CD4-positive, CD25-positive, alpha-beta regulatory T cell (primary cell): ENCODE data around the gene SF3B2. TPM values are rescaled to one million over a fixed set of nuclear protein-coding genes. Genes with fewer than 3 reads are reported as not detected.

Experiments
- ATAC-seq, 2 donors: fragments of 150-1000 bp; cut with Tn5 transposase; one replicate each; pipeline ENCODE4 v1.10.0; 2021; ENCODE audit warnings: low read depth in 2 of 2, moderate number of reproducible peaks in 2 of 2, moderate library complexity in 1 of 2
- DNase-seq, 3 donors: peaks; one replicate each; pipeline versions ENCODE4 v3.0.0 to v3.0.0-alpha.2; 2012 to 2022; ENCODE audit warnings: mixed read lengths in 1 of 3
- H3K27ac ChIP-seq: one replicate; pipeline ENCODE4 v1.7.0; 2013; ENCODE audit warnings: mild to moderate bottlenecking, low read length; ENCODE audit not compliant: insufficient read depth, poor library complexity, severe bottlenecking
- H3K27me3 ChIP-seq: one replicate; pipeline ENCODE4 v1.7.0; 2013; ENCODE audit warnings: low read length; ENCODE audit not compliant: control insufficient read depth, insufficient read depth
- H3K36me3 ChIP-seq: one replicate; pipeline ENCODE4 v1.7.0; 2013; ENCODE audit warnings: mild to moderate bottlenecking, low read length, moderate library complexity; ENCODE audit not compliant: control insufficient read depth, insufficient read depth
- H3K4me1 ChIP-seq: 2 replicates; pipeline ENCODE4 v1.7.0; 2013; ENCODE audit warnings: mild to moderate bottlenecking, low read length; ENCODE audit not compliant: insufficient read depth, control insufficient read depth, poor library complexity, severe bottlenecking
- H3K4me3 ChIP-seq: one replicate; pipeline ENCODE4 v1.7.0; 2013; ENCODE audit warnings: low read depth, mild to moderate bottlenecking, low read length, moderate library complexity
- H3K9me3 ChIP-seq, 2 experiments: 1 replicate in 1 of 2; 2 replicates in 1 of 2; pipeline ENCODE4 v1.7.0; 2013; ENCODE audit warnings: low read length in 2 of 2, mild to moderate bottlenecking in 1 of 2, moderate library complexity in 1 of 2; ENCODE audit not compliant: control insufficient read depth in 2 of 2
- H3K27ac Mint-ChIP-seq, 3 donors: one replicate each; pipeline ENCODE4 v1.8.0; 2020 to 2022; ENCODE audit warnings: mild to moderate bottlenecking in 3 of 3, mixed read lengths in 3 of 3, moderate library complexity in 2 of 3
- H3K27me3 Mint-ChIP-seq: one replicate; pipeline ENCODE4 v1.8.0; 2022; ENCODE audit warnings: mild to moderate bottlenecking, mixed read lengths
- H3K36me3 Mint-ChIP-seq: one replicate; pipeline ENCODE4 v1.8.0; 2020; ENCODE audit warnings: mixed read lengths
- H3K4me1 Mint-ChIP-seq, 4 donors: one replicate each; pipeline ENCODE4 v1.8.0; 2020 to 2022; ENCODE audit warnings: mixed read lengths in 4 of 4, mild to moderate bottlenecking in 1 of 4
- H3K4me3 Mint-ChIP-seq, 4 donors: one replicate each; pipeline ENCODE4 v1.8.0; 2020 to 2022; ENCODE audit warnings: mild to moderate bottlenecking in 4 of 4, mixed read lengths in 4 of 4, moderate library complexity in 3 of 4
- H3K9me3 Mint-ChIP-seq, 7 donors: one replicate each; pipeline ENCODE4 v1.8.0; 2020 to 2022; ENCODE audit warnings: mixed read lengths in 7 of 7, mild to moderate bottlenecking in 3 of 7, moderate library complexity in 2 of 7
- polyA plus RNA-seq, 4 donors: library from polyadenylated mRNA; unstranded; fragments of 300-500 nt; fragmentation: Illumina TruSeq; gene quantifications; one replicate each; pipeline ENCODE4 v1.2.3, GENCODE V29; 2021
- total RNA-seq: library from RNA; stranded (reverse); gene quantifications from one replicate; pipeline ENCODE4 v1.2.3, GENCODE V29; 2022

SF3B2 gene
- total and polyA plus RNA-seq, 5 donors from 2014 or later: 67.6 to 172 (median 75.6) TPM

DNA sequence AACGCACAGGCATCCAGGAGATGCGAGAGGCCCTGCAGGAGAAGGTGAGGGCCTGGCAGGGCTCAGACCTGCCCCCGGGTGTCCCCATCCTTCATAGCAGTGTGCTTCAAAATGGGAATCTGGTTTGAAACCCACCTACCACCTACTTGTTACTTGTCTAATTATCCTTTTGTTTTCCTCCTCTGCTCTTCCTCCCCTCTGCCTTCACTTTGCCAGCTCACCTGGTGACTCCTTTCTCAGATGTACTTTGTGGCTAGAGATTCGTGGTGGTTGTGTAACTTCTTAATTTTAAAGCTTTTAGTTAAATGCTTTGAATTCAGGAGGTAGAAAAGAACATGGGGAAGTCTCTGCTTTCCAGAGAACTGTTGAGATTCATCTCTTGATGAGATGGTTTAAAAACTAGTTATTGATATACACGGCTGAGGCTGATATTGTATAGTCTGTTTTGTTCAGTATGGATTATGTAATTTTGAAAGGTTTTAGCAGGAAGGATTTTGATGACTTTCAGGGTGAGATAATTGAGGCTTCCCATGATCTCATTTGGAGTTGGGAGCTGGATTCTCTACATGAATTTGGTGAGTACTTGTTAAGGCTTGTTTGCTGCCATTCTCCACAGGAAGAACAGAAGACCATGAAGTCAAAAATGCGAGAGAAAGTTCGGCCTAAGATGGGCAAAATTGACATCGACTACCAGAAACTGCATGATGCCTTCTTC, 8.0 kb downstream of the SF3B2 start:
- H3K36me3 Mint-ChIP-seq: peaks cover 64% of the 10 kb centered on the region
- peaks cover 5 to 33% (median 16%) of the 10 kb centered on the region in 4 donors for H3K4me1 Mint-ChIP-seq
- H3K9me3 Mint-ChIP-seq: peaks cover 0 to 2% (median 0%) of the 10 kb centered on the region in 7 donors
- H3K27ac Mint-ChIP-seq: peak overlapping the region in 2 of 3 donors; percentile 17 to 72
- no peak for ATAC-seq
- Histone ChIP-seq H3K27me3 (no peaks in the 10 kb centered on the region), H3K27ac (no peak overlapping the region), H3K9me3 (peaks cover under 1 to 3% of the 10 kb centered on the region in 2 experiments), H3K36me3 (peaks cover 96% of the 10 kb centered on the region), H3K4me1 (no peaks in the 10 kb centered on the region), H3K4me3 (no peak overlapping the region)
- H3K4me3 Mint-ChIP-seq: no peak overlapping the region
- H3K27me3 Mint-ChIP-seq: no peaks in the 10 kb centered on the region
- DNase-seq: no peak

GRCh38 chr11:66061268-66061667, 9.1 kb downstream of the SF3B2 start:
- no peak for ATAC-seq
- H3K27ac ChIP-seq: no peak overlapping the region
- Mint-ChIP-seq H3K4me1 (peaks cover 5 to 35% (median 18%) of the 10 kb centered on the region in 4 donors), H3K4me3 (peak overlapping the region in 1 of 4 donors; percentile 52), H3K27me3 (no peaks in the 10 kb centered on the region), H3K9me3 (peaks cover 0 to 3% (median 1%) of the 10 kb centered on the region in 7 donors), H3K36me3 (peaks cover 68% of the 10 kb centered on the region), H3K27ac (peak overlapping the region in 1 of 3 donors; percentile 48)
- H3K27me3 ChIP-seq: no peaks in the 10 kb centered on the region
- peaks cover 96% of the 10 kb centered on the region for H3K36me3 ChIP-seq
- peaks cover under 1% of the 10 kb centered on the region for H3K4me1 ChIP-seq
- H3K9me3 ChIP-seq: peaks cover 1 to 5% of the 10 kb centered on the region in 2 experiments
- DNase-seq: no peak
- no peak overlapping the region for H3K4me3 ChIP-seq

GRCh38 chr11:66062408-66062807, 10.2 kb downstream of the SF3B2 start:
- DNase-seq (no peak), ATAC-seq (no peak)
- Mint-ChIP-seq H3K4me1 (peaks cover 5 to 47% (median 28%) of the 10 kb centered on the region in 4 donors), H3K27ac (peak overlapping the region in 1 of 3 donors; percentile 31), H3K27me3 (no peaks in the 10 kb centered on the region), H3K36me3 (peaks cover 72% of the 10 kb centered on the region), H3K9me3 (peaks cover 0 to 3% (median 0%) of the 10 kb centered on the region in 7 donors), H3K4me3 (no peak overlapping the region)
- peaks cover 2% of the 10 kb centered on the region for H3K4me1 ChIP-seq
- peaks cover 95% of the 10 kb centered on the region for H3K36me3 ChIP-seq
- no peak overlapping the region for H3K27ac ChIP-seq
- H3K4me3 ChIP-seq: no peak overlapping the region
- no peaks in the 10 kb centered on the region for H3K27me3 ChIP-seq
- peaks cover 1 to 5% of the 10 kb centered on the region in 2 experiments for H3K9me3 ChIP-seq

DNA sequence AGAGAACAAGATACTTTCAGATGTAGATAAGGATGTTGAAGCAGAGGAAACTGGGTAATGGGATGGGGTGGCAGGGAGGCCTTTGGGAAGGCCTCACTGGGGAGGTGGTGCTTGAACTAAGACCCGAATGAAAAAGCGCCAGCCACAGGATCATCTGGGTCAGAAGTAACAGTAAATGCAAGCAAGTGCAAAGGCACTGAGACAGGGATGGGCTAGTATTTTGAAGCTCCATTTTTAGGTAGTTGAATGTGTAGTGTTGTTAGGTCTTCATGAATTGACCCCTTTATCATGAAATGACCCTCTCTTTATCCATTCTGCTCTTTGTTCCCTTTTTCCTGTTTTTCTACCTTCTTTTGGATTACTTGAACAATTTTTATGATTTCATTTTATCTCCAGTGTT, 11.7 kb downstream of the SF3B2 start:
- Mint-ChIP-seq H3K4me1 (peaks cover 10 to 58% (median 38%) of the 10 kb centered on the region in 4 donors), H3K27me3 (no peaks in the 10 kb centered on the region), H3K4me3 (peak overlapping the region in 2 of 4 donors; percentile 8 to 25), H3K36me3 (peaks cover 76% of the 10 kb centered on the region), H3K9me3 (peaks cover 0 to 3% (median 0%) of the 10 kb centered on the region in 7 donors), H3K27ac (peak overlapping the region; percentile 2 to 69 (median 28))
- Histone ChIP-seq H3K4me1 (peaks cover 16% of the 10 kb centered on the region), H3K4me3 (no peak overlapping the region), H3K27me3 (no peaks in the 10 kb centered on the region), H3K27ac (no peak overlapping the region), H3K36me3 (peaks cover 91% of the 10 kb centered on the region), H3K9me3 (peaks cover 1 to 5% of the 10 kb centered on the region in 2 experiments)
- no peak for DNase-seq
- ATAC-seq: no peak

GRCh38 chr11:66064571-66064970, 12.4 kb downstream of the SF3B2 start:
- H3K4me3 ChIP-seq: no peak overlapping the region
- no peak for ATAC-seq
- no peaks in the 10 kb centered on the region for H3K27me3 ChIP-seq
- Mint-ChIP-seq H3K27ac (peak overlapping the region in 1 of 3 donors; percentile 69), H3K4me3 (no peak overlapping the region), H3K4me1 (peaks cover 10 to 63% (median 44%) of the 10 kb centered on the region in 4 donors), H3K9me3 (peaks cover 0 to 3% (median 0%) of the 10 kb centered on the region in 7 donors), H3K36me3 (peaks cover 72% of the 10 kb centered on the region), H3K27me3 (no peaks in the 10 kb centered on the region)
- peaks cover 22% of the 10 kb centered on the region for H3K4me1 ChIP-seq
- no peak for DNase-seq
- no peak overlapping the region for H3K27ac ChIP-seq
- peaks cover 85% of the 10 kb centered on the region for H3K36me3 ChIP-seq
- peaks cover 1 to 5% of the 10 kb centered on the region in 2 experiments for H3K9me3 ChIP-seq

GRCh38 chr11:66066751-66067150, 14.6 kb downstream of the SF3B2 start:
- Histone ChIP-seq H3K27ac (no peak overlapping the region), H3K36me3 (peaks cover 63% of the 10 kb centered on the region), H3K27me3 (no peaks in the 10 kb centered on the region), H3K9me3 (peaks cover 1 to 5% of the 10 kb centered on the region in 2 experiments), H3K4me3 (no peak overlapping the region), H3K4me1 (peaks cover 30% of the 10 kb centered on the region)
- Mint-ChIP-seq H3K9me3 (peaks cover 0 to 3% (median 0%) of the 10 kb centered on the region in 7 donors), H3K36me3 (peaks cover 63% of the 10 kb centered on the region), H3K27me3 (peaks cover 6% of the 10 kb centered on the region), H3K4me1 (peaks cover 14 to 56% (median 42%) of the 10 kb centered on the region in 4 donors), H3K27ac (peak overlapping the region; percentile 49 to 93 (median 74)), H3K4me3 (peak overlapping the region in 2 of 4 donors; percentile 75 to 80)
- no peak for DNase-seq
- no peak for ATAC-seq

- Histone ChIP-seq H3K36me3 (peaks cover 56% of the 10 kb centered on the region), H3K4me3 (no peak overlapping the region), H3K4me1 (peaks cover 39% of the 10 kb centered on the region), H3K27ac (no peak overlapping the region), H3K9me3 (peaks cover 1 to 5% of the 10 kb centered on the region in 2 experiments), H3K27me3 (no peaks in the 10 kb centered on the region)
- no peak for DNase-seq
- H3K4me1 Mint-ChIP-seq: peaks cover 22 to 61% (median 50%) of the 10 kb centered on the region in 4 donors
- H3K9me3 Mint-ChIP-seq: peaks cover 0 to 3% (median 0%) of the 10 kb centered on the region in 7 donors
- H3K36me3 Mint-ChIP-seq: peaks cover 67% of the 10 kb centered on the region
- H3K27ac Mint-ChIP-seq: peak overlapping the region in 2 of 3 donors; percentile 48 to 93
- peaks cover 6% of the 10 kb centered on the region for H3K27me3 Mint-ChIP-seq
- H3K4me3 Mint-ChIP-seq: peak overlapping the region in 3 of 4 donors; percentile 75 to 92 (median 76)
- ATAC-seq: no peak
Measured at GRCh38 chr11:66067640-66068039, 15.5 kb downstream of the SF3B2 start.
